Left ventricle myocardium inferior (tissue), 1 donor: ENCODE data around the gene CCDC146. TPM values are rescaled to one million over a fixed set of nuclear protein-coding genes. Genes with fewer than 3 reads are reported as not detected.

Source experiments
- DNase-seq: peaks from one replicate; pipeline ENCODE4 v3.0.0-alpha.2; 2020
- H3K27ac ChIP-seq: fragments of 200-600 bp; replicated peaks from 2 replicates; pipeline ENCODE4 v1.8.0; 2021
- H3K27me3 ChIP-seq: fragments of 200-600 bp; 2 replicates; pipeline ENCODE4 v1.8.0; 2021; ENCODE audit warnings: low read depth
- H3K36me3 ChIP-seq: fragments of 200-600 bp; 2 replicates; pipeline ENCODE4 v1.8.0; 2021
- H3K4me1 ChIP-seq: fragments of 200-600 bp; 2 replicates; pipeline ENCODE4 v1.8.0; 2021
- H3K4me3 ChIP-seq: fragments of 200-600 bp; 2 replicates; pipeline ENCODE4 v1.8.0; 2021; ENCODE audit warnings: mild to moderate bottlenecking, moderate library complexity
- H3K9me3 ChIP-seq: fragments of 200-600 bp; replicated peaks from 2 replicates; pipeline ENCODE4 v1.8.0; 2021
- intact Hi-C: fragments of 100-400 bp; cut with micrococcal nuclease; formaldehyde crosslinking; loops from one replicate; pipeline ENCODE4 v1.11.0; 2022
- total RNA-seq: library from RNA; stranded (reverse); fragmentation: NEBNext Ultra II Directional; extraction: Animal tissue kit (Norgen Biotek cat#: 25700); gene quantifications from one replicate; pipeline ENCODE4 v1.2.1, GENCODE V29; 2021
- TF ChIP-seq, protein P1 (sequence below): fragments of 200-600 bp; IDR thresholded peaks from 2 replicates; pipeline ENCODE4 v1.8.0; 2021; ENCODE audit warnings: antibody characterized with exemption, mild to moderate bottlenecking, borderline replicate concordance
- donor health status: DM: no; HTN: yes; CAD: no; lungs with severe emphysema.

Gene CCDC146
- total RNA-seq, 1 donor from 2014 or later = 4.7 TPM

- DNase-seq = no peak
- Histone ChIP-seq H3K4me1 (peaks cover 6% of the 10 kb centered on the region), H3K27ac (no peak overlapping the region), H3K4me3 (no peak overlapping the region), H3K9me3 (no peaks in the 10 kb centered on the region), H3K36me3 (peaks cover 27% of the 10 kb centered on the region), H3K27me3 (no peaks in the 10 kb centered on the region)
- intact Hi-C loops = no loop called here
- TF ChIP-seq, protein P1, sequence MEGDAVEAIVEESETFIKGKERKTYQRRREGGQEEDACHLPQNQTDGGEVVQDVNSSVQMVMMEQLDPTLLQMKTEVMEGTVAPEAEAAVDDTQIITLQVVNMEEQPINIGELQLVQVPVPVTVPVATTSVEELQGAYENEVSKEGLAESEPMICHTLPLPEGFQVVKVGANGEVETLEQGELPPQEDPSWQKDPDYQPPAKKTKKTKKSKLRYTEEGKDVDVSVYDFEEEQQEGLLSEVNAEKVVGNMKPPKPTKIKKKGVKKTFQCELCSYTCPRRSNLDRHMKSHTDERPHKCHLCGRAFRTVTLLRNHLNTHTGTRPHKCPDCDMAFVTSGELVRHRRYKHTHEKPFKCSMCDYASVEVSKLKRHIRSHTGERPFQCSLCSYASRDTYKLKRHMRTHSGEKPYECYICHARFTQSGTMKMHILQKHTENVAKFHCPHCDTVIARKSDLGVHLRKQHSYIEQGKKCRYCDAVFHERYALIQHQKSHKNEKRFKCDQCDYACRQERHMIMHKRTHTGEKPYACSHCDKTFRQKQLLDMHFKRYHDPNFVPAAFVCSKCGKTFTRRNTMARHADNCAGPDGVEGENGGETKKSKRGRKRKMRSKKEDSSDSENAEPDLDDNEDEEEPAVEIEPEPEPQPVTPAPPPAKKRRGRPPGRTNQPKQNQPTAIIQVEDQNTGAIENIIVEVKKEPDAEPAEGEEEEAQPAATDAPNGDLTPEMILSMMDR = no peak
These were observed 167.0 kb downstream of the CCDC146 start for GRCh38 chr7:77289387-77289786.

- H3K27ac ChIP-seq = no peak overlapping the region
- peaks cover 28% of the 10 kb centered on the region for H3K36me3 ChIP-seq
- intact Hi-C loops = no loop called here
- H3K4me3 ChIP-seq = no peak overlapping the region
- H3K9me3 ChIP-seq = no peaks in the 10 kb centered on the region
- no peak for DNase-seq
- TF ChIP-seq, protein P1 = no peak
- H3K27me3 ChIP-seq = no peaks in the 10 kb centered on the region
- H3K4me1 ChIP-seq = peaks cover 10% of the 10 kb centered on the region
These were observed 168.0 kb downstream of the CCDC146 start for GRCh38 chr7:77290425-77290824.

DNA sequence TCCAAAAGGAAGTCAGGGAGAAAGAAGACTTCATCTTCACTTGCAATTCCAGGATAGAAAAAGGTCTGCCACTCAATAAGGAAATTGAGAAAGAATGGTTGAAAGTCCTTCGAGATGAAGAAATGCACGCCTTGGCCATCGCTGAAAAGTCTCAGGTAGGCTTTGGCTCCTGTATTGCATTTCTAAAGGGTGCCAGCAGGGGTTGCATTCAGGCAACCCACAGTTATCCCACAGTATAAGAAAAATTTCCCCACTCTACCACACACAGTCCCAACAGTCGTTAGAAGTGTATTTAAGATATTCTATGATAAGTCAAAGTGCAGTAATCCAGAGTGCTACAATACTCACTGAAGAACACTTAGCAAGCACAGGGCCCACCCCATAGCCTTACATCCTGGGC, 170.6 kb downstream of the CCDC146 start:
- peaks cover 18% of the 10 kb centered on the region for H3K9me3 ChIP-seq
- H3K36me3 ChIP-seq = peaks cover 43% of the 10 kb centered on the region
- no peaks in the 10 kb centered on the region for H3K27me3 ChIP-seq
- TF ChIP-seq, protein P1 = peak; percentile 17
- H3K27ac ChIP-seq = no peak overlapping the region
- H3K4me3 ChIP-seq = no peak overlapping the region
- peaks cover 17% of the 10 kb centered on the region for H3K4me1 ChIP-seq
- intact Hi-C loops = no loop called here
- DNase-seq = no peak

DNA sequence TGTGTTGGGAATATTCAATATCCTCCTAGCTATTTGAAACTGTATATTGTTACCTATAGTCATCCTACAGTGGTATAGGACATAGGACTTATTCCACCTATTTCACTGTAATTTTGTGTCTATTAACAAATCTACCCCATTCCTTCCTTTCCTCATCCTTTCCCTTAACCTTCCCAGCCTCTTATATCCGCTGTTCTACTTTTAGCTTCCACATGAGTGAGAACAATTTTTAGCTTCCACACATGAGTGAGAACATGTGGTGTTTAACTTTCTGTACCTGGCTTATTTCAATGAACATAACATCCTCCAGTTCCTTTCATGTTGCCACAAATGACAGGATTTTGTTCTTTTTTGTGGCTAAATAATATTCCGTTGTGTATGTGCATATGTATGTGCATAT, 173.1 kb downstream of the CCDC146 start:
- no peak overlapping the region for H3K4me3 ChIP-seq
- TF ChIP-seq, protein P1 = no peak
- peak overlapping the region; percentile 55 for H3K27ac ChIP-seq
- H3K27me3 ChIP-seq = no peaks in the 10 kb centered on the region
- intact Hi-C loops = no loop called here
- H3K9me3 ChIP-seq = peaks cover 18% of the 10 kb centered on the region
- peaks cover 32% of the 10 kb centered on the region for H3K36me3 ChIP-seq
- no peak for DNase-seq
- peaks cover 17% of the 10 kb centered on the region for H3K4me1 ChIP-seq

DNA sequence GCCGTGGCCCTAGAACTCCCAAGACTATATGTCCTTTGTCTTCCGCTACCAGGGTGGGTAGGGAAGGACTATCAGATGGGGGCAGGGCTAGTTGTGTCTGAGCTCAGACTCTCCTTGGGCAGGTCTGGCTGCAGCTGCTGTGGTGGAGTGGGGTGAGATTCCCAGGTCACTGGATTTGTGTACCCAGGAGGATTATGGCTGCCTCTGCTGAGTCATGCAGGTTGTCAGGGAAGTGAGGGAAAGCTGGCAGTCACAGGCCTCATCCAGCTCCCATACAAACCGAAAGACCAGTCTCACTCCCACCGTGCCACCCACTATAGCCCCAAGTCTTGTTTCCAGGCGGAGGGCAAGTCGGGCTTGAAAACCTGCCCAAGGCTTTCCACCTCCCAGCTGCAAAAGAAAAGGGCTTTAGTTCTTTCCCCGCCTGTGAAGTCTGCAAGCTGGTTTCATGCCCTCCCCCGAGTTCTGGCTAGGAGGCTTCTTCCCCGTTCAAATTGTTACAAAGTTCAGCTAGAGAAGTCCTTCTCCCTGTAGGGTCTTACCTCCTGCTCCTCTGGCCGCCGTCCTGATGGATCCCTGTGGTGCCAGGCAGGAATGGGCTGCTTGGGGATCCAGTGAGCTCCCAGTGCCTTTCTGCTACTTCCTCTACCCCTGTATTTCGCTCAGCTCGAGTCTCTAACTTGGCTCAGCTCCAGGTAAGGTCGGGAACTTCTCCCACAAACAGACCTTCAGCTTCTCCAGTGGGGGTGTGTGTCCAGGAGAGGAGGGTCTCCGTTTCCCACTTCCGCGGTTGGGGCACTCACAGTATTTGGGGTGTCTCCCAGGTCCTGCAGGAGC, 184.0 kb downstream of the CCDC146 start:
- peaks cover 19% of the 10 kb centered on the region for H3K4me1 ChIP-seq
- TF ChIP-seq, protein P1 = no peak
- no peaks in the 10 kb centered on the region for H3K27me3 ChIP-seq
- peaks cover 15% of the 10 kb centered on the region for H3K36me3 ChIP-seq
- DNase-seq = no peak
- H3K27ac ChIP-seq = no peak overlapping the region
- no peaks in the 10 kb centered on the region for H3K9me3 ChIP-seq
- no peak overlapping the region for H3K4me3 ChIP-seq
- intact Hi-C loops = no loop called here
